ENCODE data around the gene F10. TPM values are rescaled to one million over a fixed set of nuclear protein-coding genes. Genes with fewer than 3 reads are reported as not detected.

The F10 gene
- polyA plus RNA-seq, 1 of the 3 experiments (the other 2 are of a cell fraction): 12.5 TPM

GRCh38 chr13:113196970-113197737 is 74.6 kb downstream of the F10 start:
- no peaks in the 10 kb centered on the region for H3K4me1 ChIP-seq (ENCODE audit: control insufficient read depth in 1 of 2, insufficient read depth in 2 of 2, low read depth in 1 of 2, low read length in 1 of 2)
- TF ChIP-seq MXI1 (IDR thresholded peaks at IDR 0.05; ENCODE audit: low read depth, low read length) (no peak), SMC3 (IDR thresholded peaks at IDR 0.05; ENCODE audit: low read depth, low read length) (no peak), FOXM1 (IDR thresholded peaks at IDR 0.05; ENCODE audit: low read depth) (no peak), RXRA (IDR thresholded peaks at IDR 0.05; ENCODE audit: borderline replicate concordance, low read depth) (no peak), ZBTB33 (IDR thresholded peaks at IDR 0.05; ENCODE audit: borderline replicate concordance, low read depth) (no peak), CTCF (IDR thresholded peaks at IDR 0.05) (no peak), USF1 (IDR thresholded peaks at IDR 0.05; ENCODE audit: borderline replicate concordance, low read depth) (no peak), GATA2 (CRISPR knock-in tag; IDR thresholded peaks at IDR 0.05) (no peak), REST (IDR thresholded peaks at IDR 0.05; ENCODE audit: low read depth, low read length) (no peak), RFX5 (IDR thresholded peaks at IDR 0.05; ENCODE audit: low read length) (no peak), TCF12 (IDR thresholded peaks at IDR 0.05) (no peak), CHD2 (IDR thresholded peaks at IDR 0.05; ENCODE audit: low read length, partially characterized antibody) (no peak), MEF2A (IDR thresholded peaks at IDR 0.05; ENCODE audit: borderline replicate concordance, low read depth) (no peak), IRF3 (IDR thresholded peaks at IDR 0.05; ENCODE audit: low read depth, low read length) (no peak), NFIC (IDR thresholded peaks at IDR 0.05; ENCODE audit: borderline replicate concordance) (no peak), MAX (IDR thresholded peaks at IDR 0.05; ENCODE audit: low read depth) (no peak), NRF1 (IDR thresholded peaks at IDR 0.05; ENCODE audit: low read depth, low read length) (no peak), EZH2phosphoT487 (IDR thresholded peaks at IDR 0.05; ENCODE audit: borderline replicate concordance, low read depth) (no peak), PBX3 (IDR thresholded peaks at IDR 0.05) (no peak), USF2 (IDR thresholded peaks at IDR 0.05; ENCODE audit: borderline replicate concordance, low read depth, low read length) (no peak)
- H3K79me2 ChIP-seq (ENCODE audit: insufficient read depth): peaks cover 48% of the 10 kb centered on the region
- no peaks in the 10 kb centered on the region for H3K9me2 ChIP-seq
- H3K36me3 ChIP-seq (replicated peaks in 1 of 2; ENCODE audit: control insufficient read depth in 1 of 2, insufficient read depth in 2 of 2, low read length in 1 of 2): peaks cover 49 to 75% of the 10 kb centered on the region in 2 experiments
- H3K4me3 ChIP-seq (ENCODE audit: low read depth in 2 of 2, low read length in 1 of 2): no peak overlapping the region
- WGBS (ENCODE audit: low lambda C conversion rate): 92% methylated on average over 9 of the region's 9 CpGs
- H3F3A ChIP-seq (replicated peaks; ENCODE audit: insufficient read depth): peaks cover 4% of the 10 kb centered on the region
- H3K27me3 ChIP-seq (ENCODE audit: insufficient read depth): no peaks in the 10 kb centered on the region
- H4K20me1 ChIP-seq (ENCODE audit: insufficient read depth): peaks cover 4% of the 10 kb centered on the region; the same call in 1 of the 2 replicates
- H3K4me2 ChIP-seq: no peak overlapping the region
- DNase-seq: no peak
- CTCF ChIA-PET: interaction anchor here (1.1 to 1.3 kb wide), 2 partner anchors 27 to 28 kb away, joined by 3 to 4 read pairs; no protein-coding TSS in a partner anchor
- H3K27ac ChIP-seq (ENCODE audit: low read depth in 2 of 2, low read length in 1 of 2): no peak overlapping the region; a peak in 1 of 4 replicates
- H2AFZ ChIP-seq (ENCODE audit: low read depth): no peak overlapping the region
- POLR2A ChIA-PET: no interaction called here
- no peaks in the 10 kb centered on the region for H3K9me3 ChIP-seq
- no peak overlapping the region for H3K9ac ChIP-seq
